Motor neuron (in vitro differentiated cells): Measurements from ENCODE around the gene POC5. TPM values are rescaled to one million over a fixed set of nuclear protein-coding genes. Genes with fewer than 3 reads are reported as not detected.
A peak's percentile ranks its signal among the peaks of the same experiment; 100 is the strongest.

Source experiments
- ATAC-seq, 8 experiments: fragments of 200-7000 bp; cut with Tn5 transposase; replicated peaks in 6 of 8; 2 replicates each; pipeline ENCODE4 v1.8.0; 2021; ENCODE audit warnings: mild to moderate bottlenecking in 8 of 8, moderate library complexity in 8 of 8
- H3K27ac ChIP-seq, 2 donors: fragments of 250-450 bp; sonication (Bioruptor Pico); 2 replicates each; pipeline ENCODE4 v1.9.0; 2021; ENCODE audit warnings: antibody characterized with exemption in 2 of 2, mild to moderate bottlenecking in 2 of 2, moderate library complexity in 1 of 2
- H3K4me1 ChIP-seq, 2 donors: fragments of 250-450 bp; sonication (Bioruptor Pico); replicated peaks in 1 of 2; 2 replicates each; pipeline ENCODE4 v1.6.1; 2021; ENCODE audit warnings: antibody characterized with exemption in 2 of 2, mild to moderate bottlenecking in 2 of 2, moderate library complexity in 1 of 2
- H3K4me3 ChIP-seq, 5 donors: fragments of 250-450 bp; sonication (Bioruptor Pico); 2 replicates each; pipeline ENCODE4 v1.9.0; 2021; ENCODE audit warnings: antibody characterized with exemption in 5 of 5, mild to moderate bottlenecking in 5 of 5, moderate library complexity in 4 of 5
- WGBS, 10 experiments: fragments of 450-650 bp; shearing (Covaris generic); methylation state at CpG; one replicate each; pipeline ENCODE4 v1.0.0; 2022; 5-methylcytosine and 5-hydroxymethylcytosine counted together
- in situ Hi-C, 9 experiments: fragments of 400-800 bp; cut with MboI; loops; one replicate each; pipeline ENCODE4 v1.15.0; 2021; ENCODE audit warnings: low sequenced_read_pairs in 9 of 9, low pct_unique_long_range_greater_than_20kb in 2 of 9; ENCODE audit not compliant: unreplicated experiment in 9 of 9
- total RNA-seq, 8 experiments: library from RNA; unstranded; fragments of 300-600 nt; gene quantifications; 2 replicates each; pipeline versions ENCODE4 v1.2.3 to v1.2.4, GENCODE V29; 2022

The POC5 gene
- total RNA-seq, 8 experiments from 2014 or later: 7.8 to 26.0 (median 20.5) TPM

DNA sequence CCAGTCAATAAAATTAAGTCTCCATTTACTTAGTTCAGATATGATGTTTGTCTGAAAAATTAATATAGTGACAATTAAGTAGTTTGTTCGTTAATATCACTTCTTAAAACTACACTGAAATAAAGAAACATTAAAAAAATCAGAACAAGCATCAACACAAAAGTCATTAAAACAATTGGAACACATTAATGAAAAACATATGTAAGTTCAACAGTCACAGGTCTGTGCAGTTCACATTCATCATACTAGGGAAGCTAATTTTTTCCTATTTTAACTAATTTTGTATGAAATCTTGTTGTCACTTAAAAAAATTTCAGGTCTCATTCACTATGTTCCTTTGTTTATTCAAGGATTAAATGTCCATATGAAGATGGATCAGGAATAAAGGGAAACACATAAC lies 22.5 kb downstream of the POC5 start:
- H3K4me1 ChIP-seq: peaks cover 0 to 7% of the 10 kb centered on the region in 2 donors
- WGBS, 10 experiments: 0 to 100% (median 88%) methylated on average over 1 of the region's 1 CpG; no CpG with 5 or more reads in 2 of the 10 experiments
- H3K4me3 ChIP-seq: no peak overlapping the region
- in situ Hi-C loops: loop anchor here in 1 of 9 experiments (25.0 kb wide), 1 partner anchor 307 kb away; no protein-coding TSS in a partner anchor
- no peak for ATAC-seq
- no peak overlapping the region for H3K27ac ChIP-seq

DNA sequence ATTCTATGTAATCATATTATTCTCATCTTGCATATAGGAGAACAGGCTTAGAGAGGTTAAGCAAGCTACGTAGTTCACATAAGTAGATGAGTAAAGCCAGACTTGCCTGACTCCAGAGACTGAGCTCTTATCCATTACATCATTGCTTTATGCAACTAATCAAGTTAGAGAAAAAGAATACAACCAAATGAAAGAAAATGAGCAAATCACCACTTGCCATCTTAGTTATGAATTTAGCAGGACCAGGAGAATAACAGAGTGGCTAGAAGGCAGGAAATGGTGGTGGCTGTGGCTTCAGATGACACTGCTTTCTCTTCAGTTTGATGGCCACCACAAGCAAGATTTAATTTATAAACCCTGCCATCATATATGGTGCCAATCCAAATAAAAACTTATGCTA lies 26.6 kb downstream of the POC5 start:
- ATAC-seq: no peak
- H3K4me3 ChIP-seq: no peak overlapping the region
- in situ Hi-C loops: loop anchor here in 1 of 9 experiments (25.0 kb wide), 1 partner anchor 303 kb away; no protein-coding TSS in a partner anchor
- WGBS, 10 experiments: 89 to 100% (median 100%) methylated on average over 1 of the region's 1 CpG; no CpG with 5 or more reads in 5 of the 10 experiments
- H3K4me1 ChIP-seq: peaks cover 0 to under 1% of the 10 kb centered on the region in 2 donors
- H3K27ac ChIP-seq: no peak overlapping the region

DNA sequence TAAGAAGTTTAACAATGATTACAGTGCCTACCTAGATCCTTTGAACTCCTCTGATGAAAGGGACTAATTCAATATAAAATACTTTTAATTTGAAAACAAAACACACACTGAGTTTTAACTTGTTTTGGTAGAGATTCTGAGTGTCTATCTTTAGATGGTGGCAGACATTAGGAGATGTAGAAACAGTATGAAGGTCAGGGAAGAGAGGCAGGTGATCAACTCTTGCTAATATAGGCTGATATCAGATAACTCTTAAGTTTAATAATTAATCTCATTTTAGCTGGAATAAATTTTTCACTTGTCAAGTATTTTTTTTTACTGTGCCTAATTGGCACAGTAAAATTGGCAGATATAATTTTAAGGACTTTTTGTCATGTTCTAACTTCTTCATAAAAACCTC lies 30.8 kb downstream of the POC5 start:
- Histone ChIP-seq H3K4me3 (no peak overlapping the region), H3K4me1 (no peaks in the 10 kb centered on the region), H3K27ac (no peak overlapping the region)
- no peak for ATAC-seq
- in situ Hi-C loops: loop anchor here in 1 of 9 experiments (25.0 kb wide), 1 partner anchor 299 kb away; no protein-coding TSS in a partner anchor

DNA sequence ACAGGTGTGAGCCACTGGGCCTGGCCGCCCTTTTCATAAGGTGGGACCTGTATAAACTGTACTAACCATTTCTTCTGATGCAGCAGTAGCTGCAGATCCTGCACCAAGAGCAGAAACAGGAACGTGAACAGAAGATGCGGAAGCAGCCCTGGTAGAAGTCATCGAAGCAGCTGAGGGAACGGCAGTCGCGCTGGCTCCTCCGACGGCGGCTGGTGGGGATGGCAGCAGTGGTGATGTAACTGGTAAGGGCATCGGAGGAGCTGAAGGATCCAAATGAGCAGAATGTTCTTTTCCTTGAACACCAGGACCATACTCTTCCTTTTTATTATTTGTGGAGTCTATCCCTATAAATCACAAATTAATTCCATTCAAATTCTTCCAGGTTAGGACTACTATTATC lies 32.1 kb downstream of the POC5 start:
- no peak overlapping the region for H3K4me3 ChIP-seq
- in situ Hi-C loops: loop anchor here in 1 of 9 experiments (25.0 kb wide), 1 partner anchor 298 kb away; no protein-coding TSS in a partner anchor
- 92 to 100% (median 99%) methylated on average over 1 to 10 of the region's 11 CpGs; no CpG with 5 or more reads in 2 of the 10 experiments for WGBS, 10 experiments
- no peaks in the 10 kb centered on the region for H3K4me1 ChIP-seq
- H3K27ac ChIP-seq: no peak overlapping the region
- ATAC-seq: no peak

DNA sequence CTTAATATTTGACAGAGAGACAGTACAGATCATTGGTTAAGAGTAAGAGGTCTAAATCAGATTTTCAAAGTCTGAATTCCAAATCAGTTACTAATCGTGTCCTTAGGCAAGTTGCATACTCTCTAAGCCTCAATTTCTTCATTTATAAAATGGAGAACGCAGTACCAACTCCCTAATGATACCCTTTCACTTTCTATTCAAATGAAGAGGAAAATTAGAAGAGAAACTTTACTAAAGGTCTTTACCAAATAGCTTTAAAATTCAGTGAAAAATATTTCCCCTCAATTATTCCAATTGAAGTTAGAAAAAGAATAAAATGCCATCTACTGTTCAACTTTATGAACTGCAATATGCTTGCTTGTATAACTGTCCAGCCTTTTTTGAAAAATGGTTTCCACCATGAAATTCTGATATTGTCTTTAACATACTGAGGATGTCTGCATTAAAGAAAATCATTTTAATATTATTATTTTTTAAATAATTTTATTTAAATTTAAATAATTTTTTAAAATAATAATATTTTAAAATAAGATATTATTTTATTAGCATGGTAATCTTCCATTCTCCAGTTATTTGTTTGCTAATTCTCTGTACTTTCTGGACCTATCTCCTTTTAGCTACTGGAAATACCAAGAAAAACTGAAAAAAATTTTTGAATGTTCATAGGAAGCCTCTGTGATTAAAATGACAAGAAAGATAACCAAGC lies 36.0 kb downstream of the POC5 start:
- WGBS, 10 experiments: 0 to 86% (median 64%) methylated on average over 1 to 2 of the region's 2 CpGs
- H3K27ac ChIP-seq: no peak overlapping the region
- H3K4me3 ChIP-seq: no peak overlapping the region
- peak in 3 of 8 experiments; percentile 55 to 94 (median 85) for ATAC-seq
- in situ Hi-C loops: loop anchor here in 1 of 9 experiments (25.0 kb wide), 1 partner anchor 294 kb away; no protein-coding TSS in a partner anchor
- H3K4me1 ChIP-seq: no peaks in the 10 kb centered on the region

DNA sequence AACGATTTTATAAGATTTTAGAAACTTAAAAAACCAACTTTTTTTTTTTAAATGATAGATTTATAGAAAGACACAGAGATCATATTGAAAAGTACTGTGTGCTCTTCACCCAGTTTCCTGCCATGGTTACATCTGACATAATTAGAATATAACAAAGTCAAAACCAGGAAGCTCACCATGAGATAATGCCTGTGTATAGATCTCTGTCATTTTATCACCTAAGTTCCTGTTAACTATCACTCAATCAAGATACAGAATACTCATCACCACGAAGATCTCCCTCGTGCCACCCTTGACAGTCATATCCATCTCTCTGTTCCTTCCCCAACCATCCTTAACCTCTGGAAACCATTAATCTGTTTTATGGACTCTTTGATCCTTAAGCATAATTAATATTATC lies 39.1 kb downstream of the POC5 start:
- in situ Hi-C loops: loop anchor here in 1 of 9 experiments (25.0 kb wide), 1 partner anchor 291 kb away; no protein-coding TSS in a partner anchor
- ATAC-seq: no peak
- Histone ChIP-seq H3K4me1 (no peaks in the 10 kb centered on the region), H3K4me3 (no peak overlapping the region), H3K27ac (no peak overlapping the region)
- 62 to 100% (median 82%) methylated on average over 2 to 3 of the region's 3 CpGs for WGBS, 10 experiments

DNA sequence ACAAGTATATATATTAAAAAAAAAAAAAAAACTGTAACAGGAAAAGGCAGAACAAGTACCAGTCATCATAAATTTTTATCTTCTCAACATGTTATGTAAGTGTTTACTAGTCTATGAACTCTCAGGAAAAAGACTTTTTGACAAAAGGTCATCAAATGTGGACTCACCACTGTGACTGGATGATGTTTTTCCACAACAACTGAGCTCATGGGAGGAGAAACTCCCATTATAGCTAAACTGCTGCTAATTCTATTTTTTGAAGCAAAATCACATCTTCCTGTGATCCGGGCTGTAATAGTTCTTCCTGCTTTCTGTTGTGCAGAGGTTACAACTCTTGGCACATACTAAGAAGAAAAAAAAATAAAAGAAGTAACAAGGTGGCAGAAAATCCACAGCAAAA lies 39.6 kb downstream of the POC5 start:
- Histone ChIP-seq H3K27ac (no peak overlapping the region), H3K4me3 (no peak overlapping the region), H3K4me1 (no peaks in the 10 kb centered on the region)
- 44 to 100% (median 89%) methylated on average over 1 of the region's 1 CpG for WGBS, 10 experiments
- in situ Hi-C loops: loop anchor here in 1 of 9 experiments (25.0 kb wide), 1 partner anchor 290 kb away; no protein-coding TSS in a partner anchor
- no peak for ATAC-seq

DNA sequence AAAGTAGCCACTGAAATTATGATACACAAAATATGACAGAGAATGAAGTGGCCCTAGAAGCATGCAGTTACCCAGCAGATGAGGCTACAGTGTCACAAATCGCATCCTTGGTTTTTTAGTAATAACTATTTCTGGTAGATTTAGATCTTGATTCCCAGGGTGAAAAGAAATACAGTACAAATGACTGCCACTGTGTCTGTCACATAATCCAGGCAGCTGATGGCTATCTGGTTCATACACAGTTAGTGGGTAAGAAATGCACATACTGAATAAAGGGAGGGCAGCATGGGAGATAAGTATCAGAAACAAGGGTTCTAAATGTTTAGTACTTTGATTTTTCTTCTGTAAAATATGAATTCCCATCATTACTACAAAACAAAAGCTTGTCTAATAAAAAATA lies 41.5 kb downstream of the POC5 start:
- 80 to 100% (median 100%) methylated on average over 1 of the region's 1 CpG; no CpG with 5 or more reads in 1 of the 10 experiments for WGBS, 10 experiments
- no peaks in the 10 kb centered on the region for H3K4me1 ChIP-seq
- ATAC-seq: peak in 3 of 8 experiments; percentile 38 to 58 (median 51)
- in situ Hi-C loops: loop anchor here in 1 of 9 experiments (25.0 kb wide), 1 partner anchor 288 kb away; no protein-coding TSS in a partner anchor
- H3K27ac ChIP-seq: no peak overlapping the region
- H3K4me3 ChIP-seq: no peak overlapping the region

DNA sequence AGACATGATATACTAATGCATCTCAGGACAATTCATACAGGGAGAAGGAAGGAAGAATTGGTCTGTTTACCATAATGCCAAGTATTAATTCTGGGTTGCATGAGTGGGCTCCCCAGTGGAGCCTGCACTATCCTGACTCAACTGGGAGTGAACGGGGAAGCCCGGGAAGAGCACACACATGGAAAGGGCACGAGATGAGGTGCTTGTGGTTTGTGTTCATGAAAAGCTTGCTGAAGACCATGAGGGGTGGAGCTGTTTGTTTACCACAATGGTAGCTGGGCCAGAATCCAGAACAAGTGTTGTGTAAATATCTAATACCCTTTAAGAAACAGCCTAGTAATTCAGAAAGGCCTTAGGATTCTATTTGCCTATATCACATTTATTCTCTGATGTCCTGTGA lies 44.6 kb downstream of the POC5 start:
- Histone ChIP-seq H3K4me1 (peaks cover 6 to 20% of the 10 kb centered on the region in 2 donors), H3K4me3 (no peak overlapping the region), H3K27ac (no peak overlapping the region)
- WGBS, 10 experiments: 89 to 100% (median 96%) methylated on average over 1 to 3 of the region's 3 CpGs; no CpG with 5 or more reads in 6 of the 10 experiments
- in situ Hi-C loops: no loop called here
- peak in 1 of 8 experiments; percentile 11 for ATAC-seq

DNA sequence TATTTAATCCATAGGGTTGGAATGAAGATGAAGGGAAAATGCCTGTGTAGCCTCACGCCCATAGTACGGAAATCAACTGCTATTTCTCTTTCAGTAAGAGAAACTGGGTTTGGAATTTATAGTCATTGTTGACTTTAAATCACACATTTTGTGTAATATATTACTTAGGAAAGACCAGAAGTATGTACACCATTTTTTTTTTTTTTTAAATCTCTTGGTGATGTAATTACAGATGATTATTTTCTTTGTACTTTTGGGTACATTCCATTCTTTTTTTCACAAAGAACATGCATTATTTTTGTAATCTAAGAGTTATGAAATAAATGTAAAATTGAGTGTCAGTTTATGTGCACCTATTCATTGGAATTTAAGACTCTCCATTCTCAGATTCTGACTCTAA lies 45.7 kb downstream of the POC5 start:
- Histone ChIP-seq H3K27ac (no peak overlapping the region), H3K4me1 (peaks cover 6 to 20% of the 10 kb centered on the region in 2 donors), H3K4me3 (no peak overlapping the region)
- 30 to 100% (median 50%) methylated on average over 1 to 2 of the region's 2 CpGs; no CpG with 5 or more reads in 3 of the 10 experiments for WGBS, 10 experiments
- no peak for ATAC-seq
- in situ Hi-C loops: no loop called here

DNA sequence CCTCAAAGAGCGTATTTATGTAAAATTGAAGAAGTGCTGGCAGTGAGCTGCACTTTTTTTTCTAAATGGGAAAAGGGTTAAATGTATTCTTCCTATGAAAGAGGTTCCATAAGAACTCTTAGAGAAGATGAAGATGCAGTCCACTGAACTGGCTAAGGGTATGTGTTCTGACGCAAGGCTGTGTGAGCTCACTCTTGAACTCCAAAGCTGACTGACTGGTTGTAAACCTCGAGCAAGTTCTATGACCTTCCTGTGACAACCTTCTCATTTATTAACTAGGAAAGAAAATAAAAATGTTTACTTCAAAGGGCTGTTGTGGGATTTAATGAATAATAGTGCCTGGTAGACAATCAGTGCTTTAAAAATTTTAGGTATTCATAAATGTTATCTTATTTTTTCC lies 46.7 kb downstream of the POC5 start:
- ATAC-seq: no peak
- 50 to 100% (median 79%) methylated on average over 1 to 3 of the region's 3 CpGs; no CpG with 5 or more reads in 1 of the 10 experiments for WGBS, 10 experiments
- Histone ChIP-seq H3K4me3 (no peak overlapping the region), H3K27ac (no peak overlapping the region), H3K4me1 (peaks cover 6 to 20% of the 10 kb centered on the region in 2 donors)
- in situ Hi-C loops: no loop called here

DNA sequence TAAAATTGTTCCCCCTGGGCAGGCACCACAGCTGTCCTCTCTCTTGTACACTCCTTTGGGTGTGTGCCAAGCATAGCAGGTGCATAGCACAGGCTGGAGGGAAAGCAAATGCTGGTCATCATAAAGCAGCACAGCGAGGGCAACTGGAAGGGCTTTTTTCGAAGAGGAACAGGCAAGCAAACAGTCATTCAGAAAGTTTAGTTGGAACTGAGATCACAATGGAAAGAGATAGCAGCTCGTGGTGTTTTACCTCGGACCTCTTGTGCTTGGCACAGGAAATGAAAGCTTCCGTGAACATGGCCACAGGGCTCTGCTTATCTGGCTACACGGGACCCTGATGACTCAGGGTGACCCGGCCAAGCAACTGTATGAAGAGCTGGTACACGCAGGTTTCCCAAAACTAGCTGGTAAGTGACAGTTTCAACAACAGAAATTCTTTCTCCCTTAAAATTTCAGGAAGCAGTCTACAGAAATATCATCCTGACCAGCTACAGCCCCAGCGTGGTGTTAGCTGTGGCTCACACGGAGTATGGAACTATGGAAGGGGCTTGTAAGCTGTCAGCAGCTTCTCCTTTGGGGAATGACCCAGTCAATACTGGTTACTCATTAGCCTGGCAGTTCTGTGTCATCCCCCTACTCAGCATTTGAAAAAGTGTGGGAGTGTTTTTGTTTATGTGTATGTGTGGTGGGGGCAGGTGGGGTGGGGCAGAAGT lies 48.1 kb downstream of the POC5 start:
- in situ Hi-C loops: no loop called here
- H3K27ac ChIP-seq: peak overlapping the region in 1 of 2 donors; percentile 63
- H3K4me1 ChIP-seq: peaks cover 6 to 20% of the 10 kb centered on the region in 2 donors
- peak; percentile 28 to 92 (median 88) for ATAC-seq
- 20 to 87% (median 53%) methylated on average over 1 to 8 of the region's 10 CpGs for WGBS, 10 experiments
- no peak overlapping the region for H3K4me3 ChIP-seq

DNA sequence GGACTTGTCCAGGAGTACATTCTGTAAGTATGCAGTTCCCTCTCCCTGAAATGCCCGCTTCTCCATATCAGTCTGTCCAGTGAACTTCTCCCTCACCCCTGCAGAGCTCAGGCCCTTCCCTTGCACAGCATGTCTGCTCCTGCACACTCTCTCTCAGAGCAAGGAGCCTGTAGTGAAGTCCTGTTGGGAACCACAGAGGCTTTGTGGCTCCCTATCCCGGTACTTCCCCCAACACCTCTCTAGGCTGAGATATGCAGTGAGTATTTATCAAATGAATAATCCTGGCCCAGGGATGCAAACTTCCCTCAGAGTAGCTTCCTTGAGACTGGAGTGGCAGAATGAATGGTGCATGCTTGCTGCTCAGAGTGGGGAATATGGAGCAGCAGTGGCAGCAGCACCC lies 48.8 kb downstream of the POC5 start:
- Histone ChIP-seq H3K4me1 (peaks cover 6 to 24% of the 10 kb centered on the region in 2 donors), H3K27ac (peak overlapping the region in 1 of 2 donors; percentile 63), H3K4me3 (no peak overlapping the region)
- ATAC-seq: peak in 6 of 8 experiments; percentile 4 to 65 (median 18)
- WGBS, 10 experiments: 67 to 100% (median 95%) methylated on average over 1 to 2 of the region's 2 CpGs; no CpG with 5 or more reads in 4 of the 10 experiments
- in situ Hi-C loops: no loop called here
